ENCODE results near the gene COL13A1. TPM values are rescaled to one million over a fixed set of nuclear protein-coding genes. Genes with fewer than 3 reads are reported as not detected.
A peak's percentile ranks its signal among the peaks of the same experiment; 100 is the strongest.

COL13A1 gene
- total RNA-seq, 1 experiment from 2014 or later, result 0.11 TPM

DNA sequence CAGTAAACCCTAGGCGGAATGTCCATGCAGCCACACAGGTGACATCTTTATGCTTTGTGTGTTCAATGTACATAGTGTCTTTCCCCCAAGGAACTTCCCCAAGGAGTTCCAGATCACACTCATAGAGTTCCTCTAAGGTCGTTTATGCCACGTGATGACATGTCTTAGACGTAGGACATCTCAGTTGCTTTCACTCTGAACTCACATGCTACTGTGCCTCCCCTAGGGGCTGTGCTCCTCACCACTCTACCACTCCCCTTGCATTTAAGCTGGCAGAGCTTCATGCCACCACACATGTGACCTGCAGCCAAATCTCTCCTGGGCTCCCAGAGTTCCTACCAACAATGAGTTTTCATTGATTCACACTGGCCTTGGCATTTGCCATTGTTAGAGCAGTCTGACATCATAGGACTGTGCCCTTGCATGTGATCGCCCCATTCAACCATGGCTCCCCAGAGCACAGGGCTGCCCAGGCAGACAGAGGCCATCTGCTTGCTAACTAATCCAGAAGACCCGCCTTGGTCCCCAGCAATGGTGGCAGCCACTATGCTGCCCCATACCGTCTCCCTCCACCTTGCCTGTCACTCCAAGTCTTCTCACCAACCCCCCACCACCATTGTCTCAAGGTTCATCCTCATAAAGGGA, 155.7 kb downstream of the COL13A1 start:
- in situ Hi-C loops (cut with HindIII; ENCODE audit: low pct_unique_long_range_greater_than_20kb, low sequenced_read_pairs), result no loop called here
- peak; percentile 42 for DNase-seq (ENCODE audit: low read depth, low spot score)

DNA sequence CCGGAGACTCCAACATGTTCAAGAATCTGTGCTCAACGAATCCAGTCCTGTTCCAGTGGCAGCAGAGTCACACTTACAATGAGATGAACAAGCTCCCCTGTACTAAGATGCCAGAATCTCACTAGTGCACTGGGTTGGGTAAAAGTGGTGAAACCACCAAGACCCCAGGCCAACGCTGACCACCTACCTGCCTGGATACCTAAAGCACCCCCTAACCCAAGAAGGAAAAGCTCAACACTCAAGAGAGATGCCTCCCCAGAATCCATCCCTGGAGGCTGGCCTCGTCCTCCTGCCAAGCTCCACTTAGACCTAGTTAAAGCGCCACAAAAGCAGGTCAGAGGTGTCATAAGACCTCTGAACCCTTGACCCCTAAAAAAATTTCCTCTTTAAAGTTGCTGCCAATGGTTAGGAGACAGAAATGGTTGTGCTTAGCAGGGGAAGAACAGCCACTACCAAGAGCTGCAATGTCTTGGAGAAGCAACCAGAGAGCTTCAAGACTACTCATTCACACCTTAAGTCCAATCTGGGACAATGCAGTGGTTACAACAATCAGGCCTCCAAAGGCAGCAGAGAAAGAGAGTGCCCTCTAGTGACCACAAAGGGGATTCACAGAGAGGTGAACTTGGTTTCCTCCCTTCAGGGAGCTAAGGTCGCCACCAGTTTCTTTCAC, 156.3 kb downstream of the COL13A1 start:
- peak; percentile 66 for DNase-seq (ENCODE audit: low read depth, low spot score)
- in situ Hi-C loops (cut with HindIII; ENCODE audit: low pct_unique_long_range_greater_than_20kb, low sequenced_read_pairs), result no loop called here

DNA sequence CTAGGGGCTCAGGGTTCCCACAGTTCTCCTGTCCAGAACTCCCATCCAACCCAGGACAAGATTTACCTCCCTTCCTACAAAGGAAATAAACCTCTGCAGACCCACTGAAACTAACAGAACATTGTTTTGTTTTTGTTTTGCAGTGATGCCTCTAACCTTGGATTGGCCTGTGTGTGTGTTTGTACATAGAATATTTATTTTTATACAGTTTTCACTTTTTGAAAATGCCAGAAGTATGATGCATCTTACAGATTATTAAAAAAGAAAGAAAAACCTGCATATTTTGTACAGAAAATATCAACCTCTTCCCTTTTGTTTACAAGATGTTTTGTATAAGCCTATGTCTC, 156.8 kb downstream of the COL13A1 start:
- in situ Hi-C loops (cut with HindIII; ENCODE audit: low pct_unique_long_range_greater_than_20kb, low sequenced_read_pairs), result no loop called here
- no peak for DNase-seq (ENCODE audit: low read depth, low spot score)

DNA sequence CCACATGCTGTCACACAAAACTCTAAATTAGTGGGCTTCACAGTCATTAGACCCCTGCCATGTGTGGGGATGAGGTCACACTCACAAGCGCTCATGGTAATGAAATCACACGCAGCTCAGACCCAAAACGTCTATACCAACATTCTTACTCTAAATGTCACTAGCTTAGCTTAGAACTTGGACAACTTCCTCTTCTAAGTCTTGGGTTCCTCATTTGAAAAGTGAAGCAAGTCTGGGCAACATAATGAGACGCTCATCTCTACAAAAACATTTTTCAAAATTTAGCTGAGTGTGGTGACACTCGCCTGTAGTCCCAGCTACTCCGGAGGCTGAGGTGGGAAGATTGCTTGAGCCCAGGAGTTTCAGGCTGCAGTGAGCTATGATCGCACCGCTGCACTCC, 158.2 kb downstream of the COL13A1 start:
- no peak for DNase-seq (ENCODE audit: low read depth, low spot score)
- in situ Hi-C loops (cut with HindIII; ENCODE audit: low pct_unique_long_range_greater_than_20kb, low sequenced_read_pairs), result no loop called here

DNA sequence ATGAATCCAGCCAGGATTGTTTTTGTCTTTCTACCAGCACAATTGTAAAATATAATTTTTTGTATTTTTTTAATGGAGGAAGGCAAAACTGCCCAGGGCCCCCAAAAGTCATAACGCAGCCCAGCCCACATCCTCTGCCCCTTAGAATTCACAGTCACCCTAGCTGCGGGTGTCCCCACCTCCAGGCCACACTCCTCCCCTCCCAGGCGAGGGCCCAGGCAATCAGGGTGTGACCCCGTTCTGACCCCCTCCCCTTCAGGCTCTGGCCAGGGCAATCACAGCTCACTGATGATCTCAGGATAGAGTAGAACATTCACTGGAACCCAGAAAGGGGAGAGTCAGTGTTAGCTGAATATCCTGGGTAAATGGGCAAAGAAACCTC, 158.9 kb downstream of the COL13A1 start:
- in situ Hi-C loops (cut with HindIII; ENCODE audit: low pct_unique_long_range_greater_than_20kb, low sequenced_read_pairs), result no loop called here
- DNase-seq (ENCODE audit: low read depth, low spot score), result no peak

DNA sequence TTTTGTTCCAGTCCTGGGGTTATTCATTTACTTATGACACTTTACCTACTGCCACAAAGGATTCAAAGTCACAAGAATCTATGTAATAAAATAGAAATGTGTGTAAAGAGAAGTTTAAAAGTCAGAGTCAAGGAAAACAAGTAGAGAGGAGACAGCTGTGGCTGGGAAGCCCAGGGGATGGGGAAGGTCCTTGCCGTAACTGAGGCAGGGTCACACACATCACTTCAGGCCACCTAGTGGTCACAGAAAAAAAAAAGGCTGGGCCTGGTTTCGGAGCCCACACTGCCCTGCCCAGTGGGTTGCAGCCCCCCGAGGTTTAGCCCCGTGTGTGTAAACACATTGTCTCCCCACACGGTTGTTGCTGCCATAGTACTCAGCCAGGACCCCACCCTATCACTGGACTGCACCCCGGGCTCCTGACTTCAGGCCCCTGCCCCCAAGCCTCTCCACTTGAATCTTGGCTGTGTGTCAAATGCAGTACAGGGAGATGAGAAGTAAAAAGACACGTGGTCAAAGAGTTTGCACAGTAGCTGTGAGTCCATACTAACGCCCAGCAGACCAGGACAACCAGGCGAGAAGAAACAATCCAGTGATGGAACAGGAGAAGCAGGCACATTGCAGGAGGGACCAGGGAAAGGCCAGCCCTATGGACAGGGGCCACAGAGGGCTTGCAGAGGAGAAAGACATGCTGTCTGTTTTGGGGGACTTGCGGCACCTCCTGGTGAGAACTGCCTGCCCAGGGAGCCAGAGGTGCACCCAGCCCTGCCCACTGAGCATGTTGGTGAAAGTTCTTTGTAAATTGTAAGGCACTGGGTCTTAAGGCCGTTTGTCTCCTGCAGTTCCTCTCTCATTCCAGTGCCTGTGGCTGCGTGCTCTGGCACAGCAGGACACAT, 159.5 kb downstream of the COL13A1 start:
- peak; percentile 16 for DNase-seq (ENCODE audit: low read depth, low spot score)

DNA sequence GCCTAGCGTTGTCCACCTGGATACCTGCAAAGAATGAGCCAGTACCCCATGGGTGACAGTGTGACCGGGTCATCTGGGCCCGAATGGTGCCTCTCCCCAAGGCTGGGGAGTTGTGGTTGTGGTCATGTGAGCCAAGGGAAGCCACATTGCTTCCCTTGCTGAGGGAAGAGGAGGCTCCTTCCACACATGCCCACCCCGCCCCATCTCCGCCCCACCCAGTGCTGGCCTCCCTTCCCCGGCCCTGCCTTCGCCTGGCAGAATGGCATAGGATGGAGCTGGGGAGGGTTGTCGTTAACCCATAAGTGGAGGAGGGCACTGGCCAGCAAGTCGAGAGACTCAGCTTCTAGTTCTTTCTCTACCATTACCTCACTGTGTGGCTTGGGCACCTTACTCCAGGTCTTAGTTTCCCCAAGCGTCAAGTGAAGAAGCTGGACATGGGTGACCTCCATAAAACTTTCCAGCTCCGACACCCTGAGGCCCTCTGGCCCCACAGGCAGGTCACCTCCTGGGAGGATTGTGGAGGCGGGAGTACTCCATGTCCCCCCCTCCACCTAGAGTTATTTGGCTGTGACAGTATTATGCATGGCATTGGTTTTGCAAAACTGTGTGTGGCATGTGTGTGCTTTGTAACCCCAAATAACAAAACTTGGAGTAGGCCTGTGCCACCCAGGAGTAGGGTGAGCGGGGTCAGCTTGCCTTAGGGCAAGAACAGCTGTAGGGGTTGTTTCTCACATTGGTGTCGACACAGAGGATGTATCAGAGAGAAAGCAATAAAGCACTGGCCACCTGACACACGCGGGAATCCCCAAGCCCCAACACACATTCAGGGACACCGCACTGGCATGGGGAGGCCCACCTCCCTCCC, 160.4 kb downstream of the COL13A1 start:
- no peak for DNase-seq (ENCODE audit: low read depth, low spot score)
- in situ Hi-C loops (cut with HindIII; ENCODE audit: low pct_unique_long_range_greater_than_20kb, low sequenced_read_pairs), result no loop called here

More for the DNA sequence above, 159.5 kb downstream of the COL13A1 start:
- in situ Hi-C loops (cut with HindIII; ENCODE audit: low pct_unique_long_range_greater_than_20kb, low sequenced_read_pairs), result no loop called here

DNA sequence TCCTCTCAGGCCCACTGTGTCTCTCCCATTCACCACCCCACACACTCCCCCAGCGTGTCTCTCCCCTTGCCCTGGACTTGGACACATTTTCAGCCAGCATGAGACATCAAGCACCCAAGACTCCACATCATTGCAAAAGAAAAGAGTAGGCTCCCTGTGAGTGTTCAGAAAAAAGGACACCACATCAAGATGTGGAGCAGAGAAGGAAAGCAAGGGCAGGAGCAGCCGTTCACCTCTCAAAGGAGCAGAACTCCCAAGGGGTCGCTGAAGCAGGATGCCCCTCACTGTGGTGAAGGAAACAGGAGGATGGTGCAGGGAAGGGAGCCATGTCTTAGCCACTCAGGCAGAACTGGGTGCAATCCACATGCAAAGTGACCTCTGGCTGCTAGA, 161.0 kb downstream of the COL13A1 start:
- no peak for DNase-seq (ENCODE audit: low read depth, low spot score)
- in situ Hi-C loops (cut with HindIII; ENCODE audit: low pct_unique_long_range_greater_than_20kb, low sequenced_read_pairs), result no loop called here

DNA sequence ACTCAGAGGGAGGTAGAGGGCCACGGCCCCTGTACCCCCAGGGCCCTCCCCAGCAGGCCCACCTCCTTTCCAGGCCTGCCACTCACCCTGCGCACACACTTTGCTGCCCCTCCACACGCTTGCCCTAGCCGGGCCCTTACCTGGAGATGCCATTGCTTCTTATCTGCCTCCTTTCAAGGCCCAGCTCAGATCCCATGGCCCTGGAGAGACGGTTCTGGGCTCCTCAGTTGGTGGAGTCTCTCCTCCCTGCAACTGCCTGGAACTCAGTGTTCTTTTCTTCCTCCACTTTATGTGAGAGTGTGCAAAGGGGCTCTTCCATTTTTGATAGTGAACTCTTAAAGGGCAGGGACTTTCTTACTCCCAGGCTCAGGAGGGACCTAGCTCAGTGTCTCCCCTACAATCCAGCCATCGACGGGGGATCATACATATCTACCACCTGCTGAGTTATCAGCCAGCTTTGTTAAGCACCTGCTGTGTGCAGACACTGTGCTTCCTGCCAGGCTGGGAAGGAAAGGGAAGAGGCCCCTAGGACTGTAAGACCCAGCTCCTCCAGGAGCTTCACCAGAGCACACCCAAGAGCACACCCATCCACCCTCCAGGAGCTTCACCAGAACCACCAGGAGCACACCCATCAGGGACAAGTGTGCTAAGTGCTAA, 161.6 kb downstream of the COL13A1 start:
- in situ Hi-C loops (cut with HindIII; ENCODE audit: low pct_unique_long_range_greater_than_20kb, low sequenced_read_pairs), result no loop called here
- no peak for DNase-seq (ENCODE audit: low read depth, low spot score)

DNA sequence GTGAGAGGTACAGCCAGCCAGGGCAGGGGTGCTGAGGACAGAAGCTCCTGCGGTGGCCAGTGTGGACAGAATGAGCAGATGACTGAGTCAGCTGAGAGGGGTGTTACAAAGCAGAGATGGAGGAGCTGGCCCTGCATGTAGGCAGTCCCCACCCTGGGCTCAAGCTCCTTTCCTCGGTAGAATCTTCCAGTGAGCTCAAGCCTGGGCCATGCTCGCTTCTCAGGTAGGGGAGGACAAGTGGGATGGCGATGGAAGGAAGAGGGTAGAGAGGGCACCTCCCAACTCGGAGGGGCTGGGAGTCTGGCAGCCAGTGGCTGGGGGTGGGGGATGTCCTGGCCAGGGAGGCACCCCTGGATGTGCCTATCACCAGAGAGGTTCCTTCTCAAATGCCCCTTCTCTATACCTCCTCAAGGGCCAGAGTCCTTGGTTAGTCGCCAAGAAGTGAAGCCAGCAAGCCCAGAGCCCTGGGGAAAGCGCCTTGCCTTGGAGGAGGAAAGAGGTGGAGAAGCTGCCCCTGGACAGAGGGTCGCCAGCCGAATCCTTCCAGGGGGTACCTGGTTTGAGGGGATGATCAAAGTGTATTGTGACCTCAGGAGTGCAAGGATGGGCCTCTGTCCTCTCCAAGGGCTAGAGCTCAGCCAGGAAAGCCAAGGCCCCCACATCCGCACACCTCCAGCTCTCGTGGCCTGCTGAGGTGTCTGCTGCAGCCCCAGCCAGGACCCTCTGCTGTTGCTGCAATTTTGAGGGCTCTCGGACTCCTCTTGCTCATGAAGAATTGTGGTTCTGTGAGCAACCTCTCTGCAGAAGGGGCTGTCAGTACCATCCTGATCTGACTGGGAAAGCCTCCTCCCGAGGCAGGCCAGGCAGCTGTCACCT, 162.4 kb downstream of the COL13A1 start:
- in situ Hi-C loops (cut with HindIII; ENCODE audit: low pct_unique_long_range_greater_than_20kb, low sequenced_read_pairs), result no loop called here
- DNase-seq (ENCODE audit: low read depth, low spot score), result no peak

DNA sequence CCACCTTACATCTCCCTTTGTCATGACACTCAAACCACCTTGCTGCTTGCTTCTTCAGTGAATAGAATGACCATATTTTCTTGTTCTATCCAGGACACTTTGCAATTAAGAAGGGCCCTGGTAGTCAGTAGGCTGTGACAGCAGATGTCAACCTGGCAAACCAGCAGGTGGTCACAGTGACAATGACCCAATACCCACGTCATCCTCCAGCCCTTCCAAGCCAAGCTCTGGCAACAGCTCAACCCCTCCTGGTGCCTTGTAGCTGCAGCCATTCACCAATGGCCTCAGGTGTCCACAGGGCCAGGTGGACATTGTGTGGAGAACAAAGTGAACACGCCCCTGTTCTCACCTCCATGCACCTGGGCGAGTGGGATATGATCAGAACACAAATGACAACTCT, 163.4 kb downstream of the COL13A1 start:
- DNase-seq (ENCODE audit: low read depth, low spot score), result no peak
- in situ Hi-C loops (cut with HindIII; ENCODE audit: low pct_unique_long_range_greater_than_20kb, low sequenced_read_pairs), result no loop called here

DNA sequence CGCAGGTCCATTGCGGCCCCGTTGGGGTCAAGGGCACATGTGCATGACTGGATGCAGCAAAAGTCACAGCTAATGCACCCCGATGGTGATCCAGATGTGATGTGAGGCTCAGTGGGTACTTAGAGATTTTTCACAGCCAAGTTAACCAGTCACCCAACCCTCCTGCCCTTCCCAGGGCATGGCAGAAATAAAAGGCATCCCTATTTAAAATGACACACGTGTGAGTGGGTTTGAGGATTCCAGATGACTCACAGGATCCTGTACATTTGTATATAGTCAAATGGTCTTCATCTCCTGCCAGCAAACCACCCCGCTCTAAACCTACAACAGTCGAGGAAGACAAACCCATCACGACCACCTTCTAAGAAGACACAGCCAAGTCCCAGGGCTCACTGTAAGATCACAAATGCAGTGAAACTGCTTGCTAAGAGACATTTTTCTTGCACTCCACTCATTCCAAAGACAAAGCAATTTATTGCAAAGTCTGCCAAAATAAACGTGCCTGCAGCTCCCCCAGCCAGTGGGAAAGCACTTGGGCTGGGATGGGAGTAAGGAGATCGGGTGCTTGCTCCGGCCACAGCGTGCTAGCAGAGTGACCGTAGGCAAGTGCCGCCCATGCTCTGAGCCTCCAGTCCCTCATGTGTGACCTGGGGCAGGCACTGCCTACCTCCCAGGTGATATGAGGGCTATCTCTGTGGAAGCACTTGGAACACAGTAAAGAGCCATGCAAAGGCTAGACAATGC, 164.4 kb downstream of the COL13A1 start:
- DNase-seq (ENCODE audit: low read depth, low spot score), result no peak
- in situ Hi-C loops (cut with HindIII; ENCODE audit: low pct_unique_long_range_greater_than_20kb, low sequenced_read_pairs), result no loop called here

DNA sequence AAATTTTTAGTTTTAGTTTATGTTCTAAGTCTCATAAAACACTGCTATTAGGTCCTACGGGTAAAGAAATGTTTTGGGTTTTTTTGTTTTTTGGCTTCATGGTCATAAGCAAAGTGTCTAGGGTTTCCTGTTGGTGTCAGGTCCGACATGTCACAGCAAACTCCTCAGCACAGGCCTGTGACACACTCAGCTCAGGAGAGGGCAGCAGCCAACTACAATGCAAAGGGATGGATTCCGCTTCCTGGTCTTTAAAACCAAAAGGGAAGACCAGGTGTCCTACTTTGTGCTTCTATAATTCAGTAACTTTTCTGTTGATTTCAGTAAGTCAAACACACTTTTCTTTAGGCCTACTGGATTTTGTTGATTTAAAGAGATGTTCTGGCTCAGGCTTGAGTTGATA, 167.1 kb downstream of the COL13A1 start:
- no peak for DNase-seq (ENCODE audit: low read depth, low spot score)
- in situ Hi-C loops (cut with HindIII; ENCODE audit: low pct_unique_long_range_greater_than_20kb, low sequenced_read_pairs), result no loop called here

DNA sequence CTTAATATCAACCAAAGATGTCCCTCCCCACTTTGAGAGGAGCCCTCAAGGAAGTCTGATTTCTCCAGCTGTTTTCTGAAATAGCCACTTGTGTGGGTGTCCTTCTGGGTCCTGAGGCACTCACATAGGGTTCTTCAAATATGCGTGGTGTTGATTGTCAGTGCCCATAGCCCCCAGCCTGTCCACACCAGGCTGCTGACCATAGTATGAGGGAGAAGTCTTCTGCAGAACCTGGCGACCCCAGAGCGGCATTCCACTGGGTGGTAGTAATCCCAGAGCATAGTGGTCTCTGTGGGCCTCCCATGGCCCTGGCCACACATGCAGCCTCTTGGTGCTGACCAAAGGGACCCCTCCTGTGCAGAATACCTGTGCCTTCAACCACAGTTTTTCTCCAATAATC, 168.3 kb downstream of the COL13A1 start:
- in situ Hi-C loops (cut with HindIII; ENCODE audit: low pct_unique_long_range_greater_than_20kb, low sequenced_read_pairs), result no loop called here
- DNase-seq (ENCODE audit: low read depth, low spot score), result no peak

DNA sequence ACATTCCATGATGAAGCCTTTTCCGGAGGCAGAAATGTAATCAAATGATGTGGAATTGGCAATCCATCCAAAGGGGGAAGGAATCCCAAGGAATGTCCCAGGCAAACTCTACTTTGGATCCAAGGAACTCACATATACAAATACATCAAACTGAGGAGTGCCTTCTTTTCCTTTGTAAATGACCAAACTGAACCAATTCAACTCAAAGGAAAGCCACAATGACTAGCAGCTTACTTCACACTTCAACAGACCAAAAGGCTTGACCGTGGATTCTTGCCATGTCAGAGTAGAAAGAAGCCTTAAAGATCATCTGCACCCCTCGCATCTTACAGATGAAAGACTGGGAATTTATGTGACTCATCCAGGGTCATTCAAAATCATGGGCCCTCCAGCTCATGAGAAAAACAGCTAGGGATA, 171.3 kb downstream of the COL13A1 start:
- in situ Hi-C loops (cut with HindIII; ENCODE audit: low pct_unique_long_range_greater_than_20kb, low sequenced_read_pairs), result no loop called here
- no peak for DNase-seq (ENCODE audit: low read depth, low spot score)

DNA sequence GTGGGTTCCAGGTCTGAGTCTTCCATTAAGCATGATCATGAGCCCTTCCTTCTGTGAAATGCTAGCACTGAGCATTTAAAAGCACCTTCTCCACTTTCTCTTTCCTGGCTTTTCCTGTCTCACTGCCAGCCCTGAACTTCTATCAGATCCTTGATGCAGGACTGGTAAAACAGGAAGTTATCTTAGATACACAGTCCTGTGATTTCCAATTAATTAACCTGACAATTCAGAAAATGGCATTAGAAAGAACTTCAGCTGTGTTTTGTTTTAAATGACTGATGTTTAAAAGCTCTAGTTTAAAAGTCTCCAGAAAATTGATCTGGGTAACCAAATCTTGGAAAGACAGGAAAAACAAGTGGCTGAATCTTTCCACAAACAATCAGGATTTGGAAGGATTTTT, 172.0 kb downstream of the COL13A1 start:
- no peak for DNase-seq (ENCODE audit: low read depth, low spot score)
- in situ Hi-C loops (cut with HindIII; ENCODE audit: low pct_unique_long_range_greater_than_20kb, low sequenced_read_pairs), result no loop called here

All from SK-MEL-5 (cell line).